Measurements from ENCODE around the gene PHF20. TPM values are rescaled to one million over a fixed set of nuclear protein-coding genes. Genes with fewer than 3 reads are reported as not detected.

PHF20 gene
- total and polyA plus RNA-seq, 2 donors (not counting 3 experiments of a cell fraction or from before 2014, with no cell fraction given), result 25.0 to 45.8 TPM

GRCh38 chr20:35917077-35917476, 145.3 kb downstream of the PHF20 start:
- Histone ChIP-seq H4K20me1 (replicated peaks; ENCODE audit: control insufficient read depth, extremely low read depth, insufficient read depth, low read length) (no peaks in the 10 kb centered on the region), H3K9me3 (replicated peaks; ENCODE audit: control insufficient read depth, insufficient read depth, low read length) (no peaks in the 10 kb centered on the region), H3K9ac (replicated peaks; ENCODE audit: extremely low read depth, insufficient read depth, low read length) (no peak overlapping the region), H3K9me1 (replicated peaks; ENCODE audit: control insufficient read depth, extremely low read depth, insufficient read depth, low read length) (no peaks in the 10 kb centered on the region), H3K79me2 (ENCODE audit: control insufficient read depth, insufficient read depth, low read length) (no peaks in the 10 kb centered on the region), H2AFZ (ENCODE audit: low read depth, low read length) (no peak overlapping the region), H3K27ac (ENCODE audit: insufficient read depth, low read depth, low read length) (no peak overlapping the region), H3K4me1 (ENCODE audit: control insufficient read depth, extremely low read depth, insufficient read depth, low read length) (no peaks in the 10 kb centered on the region), H3K27me3 (ENCODE audit: control insufficient read depth in 2 of 2, insufficient read depth in 2 of 2, low read length in 2 of 2) (no peaks in the 10 kb centered on the region), H3K4me2 (ENCODE audit: insufficient read depth, low read length) (no peak overlapping the region), H3K36me3 (ENCODE audit: control insufficient read depth in 2 of 2, extremely low read depth in 1 of 2, insufficient read depth in 2 of 2, low read length in 2 of 2) (peaks cover 7 to 21% of the 10 kb centered on the region in 2 experiments), H3K4me3 (replicated peaks in 1 of 3; ENCODE audit: insufficient read depth in 1 of 3, low read depth in 1 of 3, low read length in 3 of 3) (no peak overlapping the region)
- POLR2A ChIA-PET, result no interaction called here
- intact Hi-C loops (cut with micrococcal nuclease), result no loop called here
- no peak for FAIRE-seq
- TF ChIP-seq JUN (IDR thresholded peaks at IDR 0.05; ENCODE audit: borderline replicate concordance, insufficient read depth, insufficient read length, low read depth) (no peak), MYC (IDR thresholded peaks at IDR 0.05; ENCODE audit: low read depth, low read length) (no peak), POLR2AphosphoS5 (IDR thresholded peaks at IDR 0.05; ENCODE audit: insufficient read depth, low read depth, low read length) (no peak), GATA2 (IDR thresholded peaks at IDR 0.05; ENCODE audit: insufficient read depth, insufficient read length, low read depth, low read length) (no peak), FOS (IDR thresholded peaks at IDR 0.05; ENCODE audit: borderline replicate concordance, insufficient read depth, low read length) (no peak), CTCF (IDR thresholded peaks at IDR 0.05; ENCODE audit: extremely low read depth in 1 of 2, insufficient read depth in 1 of 2, low read depth in 1 of 2, low read length in 2 of 2) (no peak), EZH2 (IDR thresholded peaks at IDR 0.05; ENCODE audit: borderline replicate concordance, low read depth, low read length, severe bottlenecking) (no peak), POLR2A (IDR thresholded peaks at IDR 0.05; ENCODE audit: low read depth, low read length) (no peak)
- TF ChIP-seq, protein P1, sequence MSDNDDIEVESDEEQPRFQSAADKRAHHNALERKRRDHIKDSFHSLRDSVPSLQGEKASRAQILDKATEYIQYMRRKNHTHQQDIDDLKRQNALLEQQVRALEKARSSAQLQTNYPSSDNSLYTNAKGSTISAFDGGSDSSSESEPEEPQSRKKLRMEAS (IDR thresholded peaks at IDR 0.05; ENCODE audit: insufficient read depth, insufficient read length), result no peak
- CTCF ChIA-PET, result interaction anchor here (0.6 kb wide), 1 partner anchor 793 kb away, joined by 3 read pairs; no protein-coding TSS in a partner anchor
- dilution Hi-C loops (cut with MboI; ENCODE audit: extremely low pct_ligation_motif_present, low sequenced_read_pairs), result no loop called here
- no peak for DNase-seq (ENCODE audit: low read depth, low spot score)
- no TSS peak for BruUV-seq (replicated peaks)
